GM19239 (cell line): Measurements from ENCODE around the gene PATL2.
A peak's percentile ranks its signal among the peaks of the same experiment; 100 is the strongest.
"Not testable (repeated sequence)": the region's sequence is repeated elsewhere in the genome, so short reads cannot be mapped to it uniquely, and the experiment has no call there.

ENCODE experiments used
- DNase-seq: peaks from one replicate; pipeline ENCODE4 v3.0.0; 2011; ENCODE audit warnings: low spot score; ENCODE audit not compliant: insufficient read length
- FAIRE-seq: peaks from 2 replicates; lab custom pipeline; 2011; peaks lifted over from hg19 to GRCh38; lab: Jason Lieb, UNC

PATL2 gene

DNA sequence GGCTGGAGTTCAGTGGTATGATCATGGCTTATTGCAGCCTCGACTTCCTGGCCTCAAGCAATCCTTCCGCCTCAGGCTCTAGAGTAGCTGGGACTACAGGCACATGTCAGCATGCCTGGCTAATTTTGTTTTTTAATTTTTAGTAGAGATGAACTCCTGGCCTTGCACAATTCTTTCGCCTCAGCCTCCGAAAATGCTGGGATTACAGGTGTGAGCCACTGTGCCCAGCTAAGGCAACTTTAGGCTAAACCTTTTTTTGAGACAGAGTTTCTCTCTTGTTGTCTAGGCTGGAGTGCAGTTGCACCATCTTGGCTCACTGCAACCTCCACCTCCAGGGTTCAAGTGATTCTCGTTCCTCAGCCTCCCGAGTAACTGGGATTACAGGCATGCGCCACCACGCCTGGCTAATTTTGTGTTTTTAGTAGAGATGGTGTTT is 8.9 kb upstream of the PATL2 start:
- FAIRE-seq, DNase-seq: not testable (repeated sequence)

DNA sequence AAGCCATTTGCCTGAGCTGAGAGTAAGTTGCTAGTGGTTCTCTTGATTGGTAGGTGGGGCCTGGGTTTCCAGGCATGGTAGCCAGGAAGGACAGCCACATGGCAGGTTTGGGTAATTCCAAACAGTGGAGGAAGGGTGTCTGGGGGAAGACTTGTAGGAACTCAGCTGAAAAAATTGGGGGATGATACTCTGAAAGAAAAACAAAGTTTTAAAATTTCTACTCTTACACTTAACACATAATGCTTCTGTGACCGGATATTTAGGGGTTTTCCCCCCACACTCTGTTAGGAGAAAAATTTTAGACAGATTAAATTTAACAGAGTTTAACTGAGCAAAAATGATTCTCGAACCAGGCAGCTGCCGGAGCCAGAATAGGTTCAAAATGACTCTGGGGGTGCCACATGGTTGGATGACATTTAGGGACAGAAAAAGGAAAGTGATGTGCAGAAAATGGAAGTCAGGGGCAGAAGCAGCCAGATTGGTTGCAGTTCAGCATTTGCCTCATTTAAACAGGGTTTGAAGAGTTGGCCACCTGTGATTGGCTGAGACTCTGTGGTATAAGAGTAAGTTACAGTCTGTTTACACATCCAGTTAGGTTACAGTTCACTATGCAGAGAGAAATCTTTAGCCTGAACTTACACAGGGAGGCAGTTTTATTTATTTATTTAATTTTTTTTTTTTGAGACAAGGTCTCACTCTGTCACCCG is 8.3 kb upstream of the PATL2 start:
- DNase-seq, result no peak
- peak; percentile 95 for FAIRE-seq

DNA sequence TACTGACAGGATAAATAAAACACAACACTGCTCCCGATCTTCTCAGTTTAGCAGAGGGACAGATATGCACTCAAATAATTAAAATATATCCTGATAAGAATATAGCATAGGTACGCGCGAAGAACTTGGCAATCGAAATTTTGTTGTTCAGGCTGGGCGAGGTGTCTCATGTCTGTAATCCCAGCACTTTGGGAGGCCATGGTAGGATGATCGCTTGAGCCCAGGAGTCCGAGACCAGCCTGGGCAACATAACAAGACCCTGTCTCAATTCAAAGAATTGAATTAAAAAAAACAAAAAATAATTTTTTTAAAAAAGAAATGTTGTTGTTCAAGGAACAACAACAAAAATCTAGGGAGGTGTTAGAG is 7.8 kb upstream of the PATL2 start:
- no peak for FAIRE-seq
- DNase-seq, result no peak

DNA sequence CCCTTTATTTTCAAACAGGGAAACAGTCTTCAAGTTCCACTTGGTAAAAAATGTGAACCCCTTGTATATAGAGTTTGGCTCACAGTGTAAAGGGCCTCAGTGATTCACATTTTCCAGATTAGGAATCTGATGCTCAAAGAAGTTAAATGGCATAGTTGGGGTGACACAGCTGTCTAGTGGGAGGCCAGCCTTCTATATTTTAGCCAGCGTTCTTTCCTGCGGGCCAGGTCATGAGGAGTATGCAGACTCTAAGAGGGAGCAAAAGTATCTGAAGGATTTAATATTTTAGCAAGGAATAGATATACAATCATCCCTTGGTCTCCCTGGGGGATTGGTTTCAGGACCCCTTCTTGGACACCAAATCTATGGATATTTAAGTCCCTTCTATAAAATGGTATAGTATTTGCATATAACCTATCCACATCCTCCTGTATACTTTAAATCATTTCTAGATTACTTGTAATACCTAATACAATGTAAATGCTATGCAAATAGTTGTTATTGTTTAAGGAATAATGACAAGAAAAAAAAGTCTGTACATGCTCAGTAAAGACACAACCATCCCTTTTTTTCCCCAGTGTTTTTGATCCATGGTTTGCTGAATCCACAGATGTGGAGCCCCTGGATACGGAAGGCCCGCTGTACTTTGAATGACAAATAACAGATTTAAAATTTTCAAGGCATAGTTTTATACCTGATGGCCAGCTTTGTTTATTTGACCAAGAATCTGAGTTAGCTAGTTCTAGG is 7.2 kb upstream of the PATL2 start:
- no peak for FAIRE-seq

DNA sequence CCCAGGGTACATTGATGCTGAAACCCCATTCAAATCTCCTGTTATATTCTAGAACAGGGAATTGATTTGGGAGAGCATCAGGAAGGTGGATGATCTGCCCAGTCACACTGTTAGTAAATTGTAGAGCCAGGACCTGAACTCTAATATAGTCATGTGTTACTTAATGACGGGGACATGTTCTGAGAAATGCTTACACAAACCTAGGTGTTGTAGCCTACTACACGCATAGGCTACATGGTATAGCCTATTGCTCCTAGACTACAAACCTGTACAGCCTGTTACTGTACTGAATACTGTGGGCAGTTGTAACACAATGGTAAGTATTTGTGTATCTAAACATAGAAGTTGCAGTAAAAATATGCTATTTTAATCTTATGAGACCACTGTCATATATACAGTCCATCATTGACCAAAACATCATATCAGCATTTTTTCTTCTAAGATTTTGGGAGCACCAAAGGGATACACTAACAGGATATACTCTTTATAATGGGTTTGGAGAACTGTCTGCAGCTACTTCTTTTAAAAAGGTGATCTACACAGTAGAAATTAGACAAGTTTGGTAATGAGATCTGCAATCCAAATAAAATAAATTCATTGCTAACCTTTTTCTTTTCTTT is 6.0 kb upstream of the PATL2 start:
- FAIRE-seq (no peak), DNase-seq (no peak)

More for the DNA sequence above, 7.2 kb upstream of the PATL2 start:
- no peak for DNase-seq

DNA sequence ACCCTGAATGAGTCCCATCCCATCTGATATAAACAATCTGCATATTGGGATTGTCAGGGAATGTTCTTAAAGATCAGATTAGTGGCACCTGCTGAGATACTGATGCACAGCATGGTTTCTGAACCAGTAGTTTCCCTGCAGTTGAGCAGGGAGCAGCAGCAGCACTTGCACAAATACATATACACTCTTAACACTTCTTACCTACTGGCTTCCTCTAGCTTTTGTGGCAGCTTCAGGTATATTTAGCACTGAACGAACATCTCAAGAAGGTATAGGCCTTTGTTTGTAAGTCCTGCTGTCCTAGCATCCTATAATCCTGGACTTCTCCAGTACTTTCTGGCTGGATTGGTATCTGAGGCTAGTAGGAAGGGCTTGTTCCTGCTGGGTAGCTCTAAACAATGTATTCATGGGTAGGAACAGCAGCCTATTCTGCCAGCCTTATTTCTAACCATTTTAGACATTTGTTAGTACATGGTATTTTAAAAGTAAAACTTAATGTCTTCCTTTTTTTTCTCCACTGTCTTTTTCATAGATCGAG is 4.7 kb upstream of the PATL2 start:
- DNase-seq, result no peak
- FAIRE-seq, result no peak

DNA sequence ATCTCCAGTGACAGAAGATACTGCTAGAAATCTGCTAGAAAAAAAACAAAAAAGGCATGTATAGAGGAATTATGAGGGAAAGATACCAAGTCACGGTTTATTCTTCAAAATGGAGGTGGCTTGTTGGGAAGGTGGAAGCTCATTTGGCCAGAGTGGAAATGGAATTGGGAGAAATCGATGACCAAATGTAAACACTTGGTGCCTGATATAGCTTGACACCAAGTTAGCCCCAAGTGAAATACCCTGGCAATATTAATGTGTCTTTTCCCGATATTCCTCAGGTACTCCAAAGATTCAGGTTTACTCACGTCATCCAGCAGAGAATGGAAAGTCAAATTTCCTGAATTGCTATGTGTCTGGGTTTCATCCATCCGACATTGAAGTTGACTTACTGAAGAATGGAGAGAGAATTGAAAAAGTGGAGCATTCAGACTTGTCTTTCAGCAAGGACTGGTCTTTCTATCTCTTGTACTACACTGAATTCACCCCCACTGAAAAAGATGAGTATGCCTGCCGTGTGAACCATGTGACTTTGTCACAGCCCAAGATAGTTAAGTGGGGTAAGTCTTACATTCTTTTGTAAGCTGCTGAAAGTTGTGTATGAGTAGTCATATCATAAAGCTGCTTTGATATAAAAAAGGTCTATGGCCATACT is 4.1 kb upstream of the PATL2 start:
- peak; percentile 18 for FAIRE-seq
- DNase-seq, result no peak

DNA sequence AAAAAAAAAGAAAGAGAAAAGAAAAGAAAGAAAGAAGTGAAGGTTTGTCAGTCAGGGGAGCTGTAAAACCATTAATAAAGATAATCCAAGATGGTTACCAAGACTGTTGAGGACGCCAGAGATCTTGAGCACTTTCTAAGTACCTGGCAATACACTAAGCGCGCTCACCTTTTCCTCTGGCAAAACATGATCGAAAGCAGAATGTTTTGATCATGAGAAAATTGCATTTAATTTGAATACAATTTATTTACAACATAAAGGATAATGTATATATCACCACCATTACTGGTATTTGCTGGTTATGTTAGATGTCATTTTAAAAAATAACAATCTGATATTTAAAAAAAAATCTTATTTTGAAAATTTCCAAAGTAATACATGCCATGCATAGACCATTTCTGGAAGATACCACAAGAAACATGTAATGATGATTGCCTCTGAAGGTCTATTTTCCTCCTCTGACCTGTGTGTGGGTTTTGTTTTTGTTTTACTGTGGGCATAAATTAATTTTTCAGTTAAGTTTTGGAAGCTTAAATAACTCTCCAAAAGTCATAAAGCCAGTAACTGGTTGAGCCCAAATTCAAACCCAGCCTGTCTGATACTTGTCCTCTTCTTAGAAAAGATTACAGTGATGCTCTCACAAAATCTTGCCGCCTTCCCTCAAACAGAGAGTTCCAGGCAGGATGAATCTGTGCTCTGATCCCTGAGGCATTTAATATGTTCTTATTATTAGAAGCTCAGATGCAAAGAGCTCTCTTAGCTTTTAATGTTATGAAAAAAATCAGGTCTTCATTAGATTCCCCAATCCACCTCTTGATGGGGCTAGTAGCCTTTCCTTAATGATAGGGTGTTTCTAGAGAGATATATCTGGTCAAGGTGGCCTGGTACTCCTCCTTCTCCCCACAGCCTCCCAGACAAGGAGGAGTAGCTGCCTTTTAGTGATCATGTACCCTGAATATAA is 2.2 kb upstream of the PATL2 start:
- FAIRE-seq (no peak), DNase-seq (no peak)

DNA sequence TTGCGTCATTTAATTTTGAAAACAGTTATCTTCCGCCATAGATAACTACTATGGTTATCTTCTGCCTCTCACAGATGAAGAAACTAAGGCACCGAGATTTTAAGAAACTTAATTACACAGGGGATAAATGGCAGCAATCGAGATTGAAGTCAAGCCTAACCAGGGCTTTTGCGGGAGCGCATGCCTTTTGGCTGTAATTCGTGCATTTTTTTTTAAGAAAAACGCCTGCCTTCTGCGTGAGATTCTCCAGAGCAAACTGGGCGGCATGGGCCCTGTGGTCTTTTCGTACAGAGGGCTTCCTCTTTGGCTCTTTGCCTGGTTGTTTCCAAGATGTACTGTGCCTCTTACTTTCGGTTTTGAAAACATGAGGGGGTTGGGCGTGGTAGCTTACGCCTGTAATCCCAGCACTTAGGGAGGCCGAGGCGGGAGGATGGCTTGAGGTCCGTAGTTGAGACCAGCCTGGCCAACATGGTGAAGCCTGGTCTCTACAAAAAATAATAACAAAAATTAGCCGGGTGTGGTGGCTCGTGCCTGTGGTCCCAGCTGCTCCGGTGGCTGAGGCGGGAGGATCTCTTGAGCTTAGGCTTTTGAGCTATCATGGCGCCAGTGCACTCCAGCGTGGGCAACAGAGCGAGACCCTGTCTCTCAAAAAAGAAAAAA is 1.4 kb upstream of the PATL2 start:
- DNase-seq (no peak), FAIRE-seq (peak; percentile 83)

DNA sequence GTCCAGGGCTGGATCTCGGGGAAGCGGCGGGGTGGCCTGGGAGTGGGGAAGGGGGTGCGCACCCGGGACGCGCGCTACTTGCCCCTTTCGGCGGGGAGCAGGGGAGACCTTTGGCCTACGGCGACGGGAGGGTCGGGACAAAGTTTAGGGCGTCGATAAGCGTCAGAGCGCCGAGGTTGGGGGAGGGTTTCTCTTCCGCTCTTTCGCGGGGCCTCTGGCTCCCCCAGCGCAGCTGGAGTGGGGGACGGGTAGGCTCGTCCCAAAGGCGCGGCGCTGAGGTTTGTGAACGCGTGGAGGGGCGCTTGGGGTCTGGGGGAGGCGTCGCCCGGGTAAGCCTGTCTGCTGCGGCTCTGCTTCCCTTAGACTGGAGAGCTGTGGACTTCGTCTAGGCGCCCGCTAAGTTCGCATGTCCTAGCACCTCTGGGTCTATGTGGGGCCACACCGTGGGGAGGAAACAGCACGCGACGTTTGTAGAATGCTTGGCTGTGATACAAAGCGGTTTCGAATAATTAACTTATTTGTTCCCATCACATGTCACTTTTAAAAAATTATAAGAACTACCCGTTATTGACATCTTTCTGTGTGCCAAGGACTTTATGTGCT is 721 bp upstream of the PATL2 start:
- DNase-seq, result no peak
- FAIRE-seq, result no peak

DNA sequence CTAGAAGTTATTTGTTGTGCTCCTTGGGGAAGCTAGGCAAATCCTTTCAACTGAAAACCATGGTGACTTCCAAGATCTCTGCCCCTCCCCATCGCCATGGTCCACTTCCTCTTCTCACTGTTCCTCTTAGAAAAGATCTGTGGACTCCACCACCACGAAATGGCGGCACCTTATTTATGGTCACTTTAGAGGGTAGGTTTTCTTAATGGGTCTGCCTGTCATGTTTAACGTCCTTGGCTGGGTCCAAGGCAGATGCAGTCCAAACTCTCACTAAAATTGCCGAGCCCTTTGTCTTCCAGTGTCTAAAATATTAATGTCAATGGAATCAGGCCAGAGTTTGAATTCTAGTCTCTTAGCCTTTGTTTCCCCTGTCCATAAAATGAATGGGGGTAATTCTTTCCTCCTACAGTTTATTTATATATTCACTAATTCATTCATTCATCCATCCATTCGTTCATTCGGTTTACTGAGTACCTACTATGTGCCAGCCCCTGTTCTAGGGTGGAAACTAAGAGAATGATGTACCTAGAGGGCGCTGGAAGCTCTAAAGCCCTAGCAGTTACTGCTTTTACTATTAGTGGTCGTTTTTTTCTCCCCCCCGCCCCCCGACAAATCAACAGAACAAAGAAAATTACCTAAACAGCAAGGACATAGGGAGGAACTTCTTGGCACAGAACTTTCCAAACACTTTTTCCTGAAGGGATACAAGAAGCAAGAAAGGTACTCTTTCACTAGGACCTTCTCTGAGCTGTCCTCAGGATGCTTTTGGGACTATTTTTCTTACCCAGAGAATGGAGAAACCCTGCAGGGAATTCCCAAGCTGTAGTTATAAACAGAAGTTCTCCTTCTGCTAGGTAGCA is 657 bp downstream of the PATL2 start:
- DNase-seq, result no peak

DNA sequence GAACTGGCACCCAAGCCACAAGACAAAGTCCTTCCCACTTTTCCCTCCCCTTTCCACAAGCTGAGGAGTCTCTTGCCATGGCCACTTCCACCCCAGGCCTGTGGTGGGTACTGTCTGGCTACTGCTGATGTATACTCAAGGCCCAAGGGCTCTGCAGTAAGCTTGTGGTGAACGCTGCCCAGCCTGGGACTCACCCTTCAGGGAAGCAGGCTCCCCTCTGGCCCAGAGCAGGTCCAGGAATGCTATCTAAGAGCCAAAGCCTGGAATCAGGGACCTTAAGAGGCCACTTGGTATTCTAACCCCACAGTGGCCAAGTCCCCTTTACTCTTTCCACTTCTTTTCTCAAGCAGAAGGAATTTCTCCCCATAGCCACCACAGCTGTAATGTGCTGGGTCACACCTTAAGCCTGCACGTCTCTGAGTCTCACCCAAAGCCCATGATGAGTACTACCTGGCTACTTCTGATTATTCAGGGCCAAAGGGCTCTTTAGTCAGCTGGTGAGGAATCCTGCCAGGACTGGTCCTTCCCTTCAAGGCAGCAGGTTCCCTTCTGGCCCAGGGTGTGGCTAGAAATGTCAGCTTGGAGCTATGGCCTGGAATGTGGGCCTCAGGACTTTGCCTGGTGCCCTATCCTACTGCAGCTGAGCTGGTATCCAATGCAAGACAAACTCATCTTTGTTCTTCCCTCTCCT is 4.0 kb downstream of the PATL2 start:
- DNase-seq, result no peak

More for the DNA sequence above, 657 bp downstream of the PATL2 start:
- peak; percentile 94 for FAIRE-seq

DNA sequence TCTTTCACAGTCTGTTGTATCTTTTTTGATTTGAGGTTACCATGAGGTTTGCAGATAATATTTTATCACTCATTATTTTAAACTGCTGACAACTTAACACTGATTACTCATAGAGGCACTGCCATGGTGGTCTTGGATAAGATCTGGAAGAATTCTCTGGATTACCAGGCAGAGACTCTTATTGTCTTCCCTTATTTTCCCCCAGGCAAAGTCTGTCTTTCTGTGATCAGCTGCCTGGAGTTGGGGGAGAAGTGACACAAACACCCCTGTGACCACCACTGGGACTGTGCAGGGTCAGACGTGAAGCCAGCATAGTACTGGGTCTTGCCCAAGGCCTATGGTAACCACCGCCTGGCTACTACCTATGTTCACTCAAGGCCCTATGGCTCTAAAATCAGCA is 4.7 kb downstream of the PATL2 start:
- no peak for FAIRE-seq
- no peak for DNase-seq

More for the DNA sequence above, 4.0 kb downstream of the PATL2 start:
- FAIRE-seq, result no peak

DNA sequence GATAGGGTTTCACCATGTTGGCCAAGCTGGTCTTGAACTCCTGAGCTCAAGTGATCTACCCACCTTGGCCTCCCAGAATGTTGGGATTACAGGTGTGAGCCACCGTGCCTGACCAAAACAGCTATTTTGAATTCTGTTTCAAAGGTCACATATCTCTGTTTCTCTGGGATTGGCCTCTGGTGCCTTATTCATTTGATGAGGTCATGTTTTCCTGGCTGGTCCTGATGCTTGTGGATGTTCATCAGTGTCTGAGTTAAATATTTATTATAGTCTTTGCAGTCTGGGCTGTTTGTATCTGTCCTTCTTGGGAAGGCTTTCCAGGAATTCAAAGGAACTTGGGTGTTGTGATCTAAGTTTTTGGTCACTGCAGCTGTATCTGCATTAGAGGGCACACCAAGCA is 5.1 kb downstream of the PATL2 start:
- DNase-seq (no peak), FAIRE-seq (no peak)

DNA sequence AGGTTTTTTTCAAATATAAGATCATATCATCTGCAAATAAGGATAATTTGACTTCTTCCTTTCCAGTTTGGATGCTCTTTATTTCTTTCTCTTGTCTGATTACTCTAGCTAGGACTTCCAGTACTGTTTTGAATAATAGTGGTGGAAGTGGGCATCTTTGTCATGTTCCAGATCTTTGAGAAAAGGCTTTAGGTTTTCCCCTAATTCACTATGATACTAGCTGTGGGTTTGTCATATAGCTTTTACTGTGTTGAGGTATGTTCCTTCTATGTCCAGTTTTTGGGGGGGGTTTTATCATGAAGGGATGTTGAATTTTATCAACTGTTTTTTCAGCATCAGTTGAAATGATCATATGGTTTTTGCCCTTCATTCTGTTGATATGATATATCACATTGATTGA is 10.4 kb downstream of the PATL2 start:
- FAIRE-seq, DNase-seq: not testable (repeated sequence)

DNA sequence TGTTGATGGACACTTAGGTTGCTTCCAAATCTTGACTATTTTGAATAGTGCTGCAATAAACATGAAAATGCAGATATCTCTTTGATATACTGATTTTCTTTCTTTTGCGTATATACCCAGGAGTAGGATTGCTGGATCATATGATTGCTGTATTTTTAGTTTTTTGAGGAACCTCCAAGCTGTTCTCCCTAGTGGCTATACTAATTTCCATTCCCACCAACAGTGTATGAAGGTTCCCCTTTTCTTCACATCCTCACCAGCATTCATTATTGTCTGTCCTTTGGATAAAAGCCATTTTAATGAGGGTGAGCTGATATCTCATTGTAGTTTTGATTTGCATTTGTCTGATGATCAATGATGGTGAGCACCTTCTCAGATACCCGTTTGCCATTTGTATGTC is 12.5 kb downstream of the PATL2 start:
- DNase-seq, result no peak
- FAIRE-seq, result no peak

DNA sequence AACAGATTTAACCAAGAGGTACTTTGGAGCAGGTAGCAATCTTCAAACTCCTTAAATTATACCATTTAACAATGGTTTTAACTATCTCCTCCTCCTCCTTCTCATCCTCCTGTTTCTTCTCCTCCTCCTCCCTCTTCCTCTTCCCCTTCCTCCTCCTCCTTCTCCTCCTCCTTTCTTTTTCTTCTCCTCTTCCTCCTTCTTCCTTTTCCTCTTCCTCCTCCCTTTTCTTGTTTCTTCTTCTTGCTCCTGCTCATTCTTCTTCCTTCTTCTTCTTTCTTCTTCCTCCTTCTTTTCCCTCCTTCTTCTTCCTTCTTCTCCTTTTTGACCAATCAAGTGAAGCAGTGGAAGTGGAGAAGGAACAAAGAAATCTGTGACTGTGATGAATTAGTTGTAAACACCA is 14.1 kb downstream of the PATL2 start:
- DNase-seq (no peak), FAIRE-seq (no peak)
